Measurements from ENCODE around the gene RALGAPA1.
"Not testable (repeated sequence)": the region's sequence is repeated elsewhere in the genome, so short reads cannot be mapped to it uniquely, and the experiment has no call there.

DNA sequence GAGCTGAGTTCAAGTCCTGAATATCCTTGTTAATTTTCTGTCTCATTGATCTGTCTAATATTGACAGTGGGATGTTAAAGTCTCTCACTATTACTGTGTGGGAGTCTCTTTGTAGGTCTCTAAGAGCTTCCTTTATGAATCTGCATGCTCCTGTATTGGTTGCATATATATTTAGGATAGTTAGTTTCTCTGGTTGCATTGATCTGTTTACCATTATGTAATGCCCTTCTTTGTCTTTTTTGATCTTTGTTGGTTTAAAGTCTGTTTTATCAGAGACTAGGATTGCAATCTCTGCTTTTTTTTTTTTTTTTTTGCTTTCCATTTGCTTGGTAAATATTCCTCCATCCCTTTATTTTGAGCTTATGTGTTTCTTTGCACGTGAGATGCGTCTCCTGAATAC, 32.6 kb upstream of the RALGAPA1 start:
- TF ChIP-seq, protein P1, sequence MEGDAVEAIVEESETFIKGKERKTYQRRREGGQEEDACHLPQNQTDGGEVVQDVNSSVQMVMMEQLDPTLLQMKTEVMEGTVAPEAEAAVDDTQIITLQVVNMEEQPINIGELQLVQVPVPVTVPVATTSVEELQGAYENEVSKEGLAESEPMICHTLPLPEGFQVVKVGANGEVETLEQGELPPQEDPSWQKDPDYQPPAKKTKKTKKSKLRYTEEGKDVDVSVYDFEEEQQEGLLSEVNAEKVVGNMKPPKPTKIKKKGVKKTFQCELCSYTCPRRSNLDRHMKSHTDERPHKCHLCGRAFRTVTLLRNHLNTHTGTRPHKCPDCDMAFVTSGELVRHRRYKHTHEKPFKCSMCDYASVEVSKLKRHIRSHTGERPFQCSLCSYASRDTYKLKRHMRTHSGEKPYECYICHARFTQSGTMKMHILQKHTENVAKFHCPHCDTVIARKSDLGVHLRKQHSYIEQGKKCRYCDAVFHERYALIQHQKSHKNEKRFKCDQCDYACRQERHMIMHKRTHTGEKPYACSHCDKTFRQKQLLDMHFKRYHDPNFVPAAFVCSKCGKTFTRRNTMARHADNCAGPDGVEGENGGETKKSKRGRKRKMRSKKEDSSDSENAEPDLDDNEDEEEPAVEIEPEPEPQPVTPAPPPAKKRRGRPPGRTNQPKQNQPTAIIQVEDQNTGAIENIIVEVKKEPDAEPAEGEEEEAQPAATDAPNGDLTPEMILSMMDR (IDR thresholded peaks at IDR 0.05): not testable (repeated sequence)
- TF ChIP-seq EZH2 (IDR thresholded peaks at IDR 0.05; ENCODE audit: borderline replicate concordance, insufficient read depth, low read depth, low read length, poor library complexity, severe bottlenecking): not testable (repeated sequence)
